ENCODE results near the gene WDPCP.

DNA sequence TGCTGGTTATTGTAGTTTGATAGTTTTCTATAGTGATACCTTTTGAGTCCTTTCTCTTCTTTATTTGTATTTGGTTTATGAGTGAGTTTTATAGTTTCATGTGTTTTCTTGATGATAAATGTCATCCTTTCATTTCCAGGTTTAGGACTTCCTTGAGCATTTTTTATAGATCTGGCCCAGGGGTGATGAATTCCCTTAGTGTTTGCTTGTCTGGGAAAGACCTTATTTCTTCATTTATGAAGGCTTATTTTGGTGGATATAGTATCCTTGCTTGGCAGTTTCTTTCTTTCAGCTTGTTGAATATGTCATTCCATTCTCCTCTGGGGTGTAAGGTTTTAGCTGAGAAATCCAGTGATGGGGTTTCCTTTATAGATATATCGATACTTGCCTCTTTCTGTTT is 483.8 kb downstream of the WDPCP start:
- TF ChIP-seq POLR2A (IDR thresholded peaks at IDR 0.05) (no peak), CTCF (IDR thresholded peaks at IDR 0.05) (no peak), POLR2AphosphoS5 (IDR thresholded peaks at IDR 0.05; ENCODE audit: insufficient read depth in 1 of 2, low read depth in 1 of 2) (no peak)

Measured in vagina (tissue), 2 donors.